EH (cell line): ENCODE measurements around the gene CAMK2D.
A peak's percentile ranks its signal among the peaks of the same experiment; 100 is the strongest.

ENCODE experiments used
- DNase-seq: peaks from one replicate; pipeline ENCODE4 v3.0.0-alpha.2; 2015; ENCODE audit warnings: low read depth

The CAMK2D gene

DNA sequence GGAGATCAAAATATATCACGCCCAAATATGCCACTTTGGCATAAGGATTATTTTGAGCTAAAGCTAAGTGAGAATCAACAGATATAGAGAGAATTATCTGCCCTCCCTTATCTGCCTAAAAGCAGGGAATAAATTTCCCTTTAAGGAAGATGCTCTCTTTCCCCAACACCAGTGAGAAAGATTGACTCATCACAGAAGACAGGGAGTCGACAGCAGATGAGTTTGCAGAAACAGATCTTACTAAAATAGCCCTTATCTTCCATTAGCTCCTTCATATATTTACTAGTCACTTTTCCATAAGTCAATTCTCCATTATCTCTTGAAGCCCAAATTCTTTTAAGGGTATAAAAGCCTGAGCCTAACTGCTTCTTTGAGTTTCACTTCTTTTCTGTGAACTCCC is 156.6 kb downstream of the CAMK2D start:
- DNase-seq, result peak; percentile 67

DNA sequence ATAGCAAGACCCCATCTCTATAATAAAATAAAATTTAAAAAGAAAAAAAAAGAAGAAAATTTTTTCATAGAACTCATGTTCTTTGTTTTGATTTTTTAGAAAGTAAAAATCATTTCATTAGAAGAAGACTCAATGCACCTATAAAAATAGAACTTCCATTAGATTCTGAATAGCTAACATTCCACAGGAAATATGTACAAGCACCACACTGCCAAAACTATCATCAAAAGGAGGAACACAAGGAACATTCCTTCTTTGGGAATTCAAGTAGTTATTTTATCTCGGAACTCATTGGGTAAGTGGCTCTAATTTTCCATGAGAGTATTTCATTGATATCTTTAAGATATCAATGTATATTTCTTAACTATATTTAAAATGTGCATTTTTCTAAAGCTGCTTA is 157.6 kb downstream of the CAMK2D start:
- DNase-seq, result peak; percentile 72

DNA sequence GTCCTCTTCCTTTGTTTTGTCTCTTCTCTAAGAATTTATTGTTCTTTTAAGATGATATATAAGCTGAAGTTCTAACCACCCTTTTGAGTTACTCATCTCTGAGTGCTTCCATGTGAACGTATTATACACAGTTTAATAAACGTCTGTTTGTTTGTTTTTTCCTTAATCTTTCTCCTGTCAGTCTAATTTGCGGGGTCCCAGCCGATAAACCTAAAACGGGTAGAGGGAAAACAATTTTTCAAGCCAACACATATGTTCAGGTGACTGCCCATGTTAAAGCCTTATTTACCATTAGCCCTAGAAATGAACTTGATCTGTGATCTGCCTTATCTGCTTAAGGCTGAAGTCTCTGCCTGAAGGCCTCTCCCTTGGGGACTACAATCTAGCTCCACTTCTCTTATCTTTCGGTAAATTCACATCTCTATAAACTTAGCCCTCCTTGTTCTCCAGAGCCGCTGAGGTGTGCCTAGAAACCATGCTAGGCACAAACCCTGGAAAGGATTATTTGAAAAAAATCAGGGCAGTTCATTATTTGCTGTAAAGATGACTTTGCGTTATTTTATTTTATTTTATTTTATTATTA is 158.8 kb downstream of the CAMK2D start:
- DNase-seq, result no peak

DNA sequence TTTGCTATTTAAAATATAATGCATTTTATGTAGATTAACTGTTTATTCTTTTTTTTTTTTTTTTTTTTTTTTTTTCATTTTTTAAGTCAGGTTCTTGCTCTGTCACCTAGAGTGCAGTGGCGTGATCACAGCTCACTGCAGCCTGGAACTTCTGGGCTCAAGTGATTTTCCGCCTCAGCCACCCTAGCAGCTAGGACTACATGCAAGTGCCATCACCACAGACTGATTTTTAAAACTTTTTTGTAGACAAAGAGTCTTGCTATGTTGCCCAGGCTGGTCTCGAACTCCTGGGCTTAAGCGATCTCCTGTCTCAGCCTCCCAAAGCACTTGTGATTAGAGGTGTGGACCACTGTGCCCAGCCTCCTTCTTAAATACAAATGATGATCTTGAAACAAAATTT is 159.9 kb downstream of the CAMK2D start:
- DNase-seq, result no peak

DNA sequence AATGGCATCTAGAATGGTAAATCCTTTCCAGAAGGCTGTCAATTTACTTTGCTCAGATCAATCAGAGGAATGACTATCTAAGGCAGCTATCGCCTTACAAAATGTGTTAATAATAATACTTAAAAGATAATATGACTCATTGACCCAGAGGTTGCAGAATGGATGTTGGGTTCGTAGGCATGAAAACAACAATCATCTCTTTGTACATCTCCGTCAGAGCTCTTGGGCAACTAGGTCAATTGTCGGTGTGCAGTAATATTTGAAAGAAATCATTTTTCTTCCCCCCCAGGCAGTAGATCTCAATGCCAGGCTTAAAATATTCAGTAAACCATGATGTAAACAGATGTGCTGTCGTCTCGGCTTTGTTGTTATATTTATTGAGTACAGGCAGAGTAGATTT is 165.1 kb downstream of the CAMK2D start:
- no peak for DNase-seq

DNA sequence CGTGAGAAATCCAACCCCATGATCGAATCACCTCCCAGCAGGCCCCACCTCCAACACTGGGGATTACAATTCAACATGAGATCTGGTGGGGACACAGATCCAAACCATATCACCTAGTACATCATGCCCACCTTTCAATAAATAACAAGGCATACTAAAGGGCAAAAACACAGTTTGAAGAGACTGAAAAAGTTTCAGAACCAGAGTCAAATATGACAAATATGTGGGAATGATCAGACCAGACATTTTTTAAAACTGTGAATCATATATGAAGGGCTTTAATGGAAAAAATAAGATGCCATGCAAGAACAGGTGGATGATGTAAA is 167.3 kb downstream of the CAMK2D start:
- no peak for DNase-seq

DNA sequence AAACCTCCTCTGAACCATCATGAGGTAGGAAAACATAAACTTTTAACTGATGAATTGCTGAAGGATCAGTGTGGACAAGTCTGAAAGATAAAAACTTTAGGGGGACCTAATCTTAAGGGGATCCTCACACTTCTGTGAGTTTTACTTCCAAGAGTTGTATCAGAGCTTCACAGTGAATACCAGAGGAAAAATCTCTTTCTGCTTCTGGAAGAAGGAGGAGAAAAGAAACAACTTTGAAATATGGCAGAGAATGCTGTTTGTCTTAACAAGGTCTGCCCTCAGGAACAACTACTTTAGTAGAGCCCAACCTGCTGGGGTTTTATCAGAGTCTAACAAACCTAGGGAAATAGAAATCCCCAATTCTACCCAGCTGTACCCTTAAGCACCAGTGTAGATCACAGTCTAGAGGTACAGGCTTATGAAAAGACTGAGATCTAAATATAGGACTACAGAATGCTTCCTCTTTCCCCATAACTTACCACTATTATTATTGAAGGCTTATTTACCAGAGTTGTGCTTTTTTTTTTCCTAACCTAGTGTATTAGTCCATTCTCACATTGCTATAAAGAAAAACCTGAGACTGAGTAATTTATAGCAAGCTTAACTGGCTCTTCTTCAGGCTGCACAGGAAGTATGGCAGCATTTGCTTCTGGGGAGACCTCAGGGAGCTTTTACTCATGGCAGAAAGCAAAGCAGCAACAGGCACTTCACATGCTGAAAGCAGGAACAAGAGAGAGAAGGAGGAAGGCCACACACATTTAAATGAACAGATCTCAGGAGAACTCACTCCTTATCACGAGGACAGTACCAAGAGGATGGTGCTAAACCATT is 167.9 kb downstream of the CAMK2D start:
- DNase-seq, result no peak

DNA sequence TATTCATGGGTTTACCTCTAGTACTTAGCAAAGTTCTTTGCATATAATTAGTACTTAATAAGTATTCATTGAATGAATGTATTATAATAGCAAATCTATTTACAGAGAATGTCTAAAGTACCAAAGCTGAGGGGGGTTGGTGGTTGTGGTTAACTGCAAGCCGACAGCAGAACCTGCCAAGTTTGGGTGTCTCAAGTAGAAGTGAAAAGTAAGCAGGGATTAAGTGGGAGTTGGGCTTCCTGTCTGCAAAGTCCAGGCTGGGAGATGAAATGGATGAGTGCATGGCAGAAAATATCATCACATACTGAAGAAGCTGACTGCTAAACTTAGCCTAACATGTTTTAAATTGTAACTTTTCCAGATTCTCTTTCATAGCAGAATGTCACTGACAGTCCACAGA is 169.6 kb downstream of the CAMK2D start:
- DNase-seq, result peak; percentile 36

DNA sequence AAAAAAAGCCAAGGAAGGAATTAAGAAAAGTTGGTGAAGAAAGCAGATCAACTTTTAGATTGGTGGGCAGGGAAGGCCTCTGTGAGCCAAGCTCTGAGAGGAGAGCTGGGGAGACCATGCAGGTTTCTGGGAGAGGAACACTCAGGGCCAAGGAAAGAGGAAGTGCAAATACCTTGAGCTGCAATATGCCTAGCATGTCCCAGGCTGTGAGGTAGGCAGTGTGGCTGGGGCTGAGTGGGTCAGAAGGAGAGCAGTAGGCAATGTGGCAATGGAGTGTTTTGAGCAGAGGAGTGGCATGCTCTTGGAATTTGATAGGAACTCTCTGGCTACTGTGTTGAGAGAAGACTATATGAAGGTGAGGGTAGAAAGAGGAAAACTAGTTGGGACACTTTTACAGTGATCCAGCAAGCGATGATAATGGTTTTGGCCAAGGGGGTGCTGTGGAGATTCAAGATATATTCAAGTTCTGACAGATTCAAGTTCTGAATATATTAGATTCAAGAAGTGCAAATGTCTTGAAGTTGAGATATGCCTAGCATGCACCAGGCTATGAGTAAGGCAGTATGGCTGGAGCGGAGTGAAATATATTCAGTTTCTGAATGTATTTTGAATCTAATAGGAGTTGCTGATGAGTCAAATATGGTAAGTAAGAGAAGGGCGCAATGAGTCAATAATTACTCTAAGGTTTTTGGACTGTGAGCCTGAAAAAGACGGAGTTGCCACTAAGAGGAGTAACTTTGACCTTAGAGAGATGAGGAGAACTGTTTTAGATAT is 172.5 kb downstream of the CAMK2D start:
- no peak for DNase-seq

DNA sequence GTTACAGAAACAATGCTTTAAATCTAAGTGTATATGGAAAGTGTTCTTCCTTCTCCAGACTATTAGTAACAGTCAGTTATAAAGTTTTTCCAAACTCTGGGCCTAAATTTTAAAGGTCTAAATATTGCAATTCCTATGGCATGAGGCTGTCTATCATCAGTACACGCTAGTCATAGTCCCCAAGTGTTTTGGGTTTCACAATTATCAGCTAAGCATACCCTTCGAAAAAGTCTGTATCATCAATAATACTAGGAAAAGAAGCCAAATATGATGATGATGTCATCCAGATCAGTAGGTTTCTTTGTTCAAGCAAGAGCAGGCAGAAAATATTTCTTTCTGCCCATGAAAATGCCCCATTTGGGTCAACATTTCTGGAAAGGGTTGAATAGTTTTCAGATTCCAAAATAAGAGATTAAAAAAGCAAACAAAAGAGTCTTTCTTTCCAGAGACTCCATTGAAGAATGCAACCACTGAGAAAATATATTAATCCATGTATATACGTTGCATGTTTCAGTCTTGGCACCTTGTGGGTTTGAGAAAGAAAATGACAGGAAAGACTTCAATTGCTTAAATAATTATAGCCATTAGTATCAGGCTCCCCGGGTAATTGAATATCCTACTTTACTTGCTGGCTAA is 173.8 kb downstream of the CAMK2D start:
- DNase-seq, result no peak

DNA sequence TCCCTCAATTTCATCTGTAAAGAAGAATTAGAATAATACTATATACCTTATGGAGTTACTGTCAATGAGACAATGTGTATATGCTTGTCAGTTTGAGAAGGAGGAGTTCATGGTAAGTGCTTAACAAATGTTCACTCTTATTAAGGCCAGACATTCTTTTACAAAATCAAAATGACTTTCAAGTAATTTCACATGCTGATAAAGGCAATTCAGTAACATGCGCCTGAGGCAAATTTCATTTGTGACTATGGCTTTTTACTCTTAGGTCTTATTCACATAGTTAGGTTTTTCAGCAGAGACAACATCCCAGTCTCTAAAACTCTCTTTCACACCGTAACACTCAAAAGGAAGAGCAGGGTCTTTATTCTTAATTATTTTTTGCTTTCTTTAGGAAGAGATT is 174.4 kb downstream of the CAMK2D start:
- no peak for DNase-seq

DNA sequence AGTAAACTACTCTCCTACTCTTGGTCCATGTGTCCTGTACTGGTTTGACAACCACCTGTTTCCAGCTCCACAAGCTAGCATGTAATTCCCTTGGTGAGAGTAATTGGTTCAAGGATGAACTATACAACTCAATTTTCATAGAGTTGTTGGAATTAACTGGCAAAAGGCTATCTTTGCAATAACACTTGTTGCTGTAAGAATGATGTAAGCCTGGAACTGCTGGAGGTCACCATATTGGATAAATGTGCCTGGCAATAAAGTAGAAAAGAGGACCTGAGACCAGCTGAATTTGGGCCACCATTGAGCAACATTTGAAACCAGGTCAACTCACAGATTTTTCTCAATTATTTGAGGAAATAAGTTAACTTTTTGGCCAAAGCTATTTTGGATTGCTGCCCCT is 175.5 kb downstream of the CAMK2D start:
- no peak for DNase-seq

DNA sequence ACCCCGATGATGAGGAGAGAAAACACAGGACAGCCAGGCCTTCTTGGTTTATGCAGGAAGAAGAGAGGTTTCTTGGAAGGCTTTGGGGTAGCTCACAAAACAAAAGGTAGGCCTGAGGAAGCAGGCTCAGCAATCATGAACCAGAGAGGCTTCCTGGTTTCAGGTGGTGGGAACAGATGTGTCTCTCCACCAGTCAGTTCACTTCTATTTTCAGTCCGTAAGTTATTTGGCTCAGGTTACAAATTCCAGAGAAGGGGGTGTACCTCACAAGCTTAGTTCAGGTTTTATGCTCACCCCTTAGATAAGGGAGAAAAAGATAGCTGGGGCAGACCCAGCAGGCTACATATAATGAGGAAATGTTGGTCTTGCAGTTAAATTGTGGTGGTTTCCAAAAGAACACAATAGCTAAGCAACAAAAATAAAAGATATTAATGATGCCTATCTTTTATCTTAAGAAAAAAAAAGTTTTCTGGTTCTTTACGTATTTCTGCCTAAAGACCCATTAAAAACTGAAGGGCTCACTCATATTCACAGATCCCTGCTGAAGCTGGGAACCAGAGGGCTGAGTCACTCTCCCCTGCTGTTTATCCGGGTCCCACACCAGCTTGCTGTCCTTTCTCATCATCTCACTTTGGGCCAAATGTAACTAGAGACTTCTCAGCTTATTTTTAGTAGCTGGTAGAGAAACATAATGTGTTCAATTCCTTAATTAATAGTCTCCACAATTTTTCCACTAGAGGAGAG is 177.0 kb downstream of the CAMK2D start:
- peak; percentile 92 for DNase-seq

DNA sequence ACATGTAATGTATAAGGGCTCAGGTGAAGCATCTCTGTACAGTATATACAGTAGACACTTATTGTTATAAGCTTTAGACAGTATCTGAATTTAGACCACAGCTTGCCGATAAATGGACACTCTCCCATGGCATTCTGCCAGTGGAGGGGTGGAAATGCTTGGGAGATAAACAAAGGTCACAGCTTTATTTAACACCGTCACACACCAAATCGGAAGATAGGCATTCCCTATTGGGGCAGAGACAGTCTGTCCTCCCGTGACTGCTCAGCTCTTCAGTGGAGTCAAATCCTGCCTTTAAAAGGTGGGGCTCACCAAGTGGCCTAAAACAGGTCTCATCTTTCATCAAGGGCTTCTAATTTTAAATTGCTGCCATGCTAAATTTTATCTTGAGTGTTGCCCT is 178.8 kb downstream of the CAMK2D start:
- no peak for DNase-seq

DNA sequence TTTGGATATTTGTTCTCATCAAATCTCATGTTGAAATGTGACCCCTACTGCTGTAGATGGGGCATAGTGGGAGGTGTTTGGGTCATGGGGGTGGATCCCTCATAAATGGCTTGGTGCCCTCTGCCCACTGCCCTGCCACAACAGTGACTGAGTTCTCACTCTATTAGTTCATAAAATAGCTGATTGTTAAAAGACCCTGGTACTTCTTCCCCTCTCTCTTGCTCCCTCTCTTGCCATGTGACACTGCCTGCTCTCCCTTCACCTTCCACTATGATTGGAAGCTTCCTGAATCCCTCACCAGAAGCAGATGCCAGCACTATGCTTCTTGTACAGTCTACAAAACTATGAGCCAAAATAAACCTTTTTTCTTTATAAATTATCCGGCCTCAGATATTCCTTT is 182.2 kb downstream of the CAMK2D start:
- no peak for DNase-seq

DNA sequence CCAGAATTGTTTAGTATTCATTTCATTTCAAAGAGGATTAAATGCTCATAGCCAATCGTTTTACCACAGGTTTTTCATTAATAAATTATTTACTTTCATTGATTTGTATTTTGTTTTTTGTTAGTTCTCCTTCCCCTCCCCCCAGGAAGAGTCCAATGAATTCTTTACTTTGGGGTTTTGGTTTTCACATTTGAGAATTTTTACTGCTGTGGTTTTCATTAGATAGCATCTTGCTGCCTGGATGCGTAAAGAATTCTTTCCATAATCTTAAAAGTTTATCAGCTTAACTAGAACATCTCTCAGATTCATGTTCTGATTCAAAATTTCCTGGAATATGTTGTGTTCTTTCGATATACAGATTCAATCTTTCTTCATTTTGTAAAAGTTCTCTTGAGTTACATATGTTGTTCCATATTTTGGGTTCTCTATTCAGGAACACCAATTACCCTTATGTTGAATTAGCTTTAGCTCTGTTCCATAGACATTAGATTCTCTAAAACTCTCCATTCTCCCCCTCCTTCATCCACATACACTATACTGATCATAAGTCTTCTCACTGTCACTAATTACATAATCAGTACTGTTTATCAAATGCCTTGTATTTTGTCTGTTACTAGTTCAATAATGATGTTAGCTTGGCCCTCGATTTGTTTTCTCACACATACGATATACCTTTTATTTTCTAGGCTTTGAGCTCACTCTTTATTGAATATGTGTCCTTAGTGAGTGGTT is 184.4 kb downstream of the CAMK2D start:
- peak; percentile 61 for DNase-seq

DNA sequence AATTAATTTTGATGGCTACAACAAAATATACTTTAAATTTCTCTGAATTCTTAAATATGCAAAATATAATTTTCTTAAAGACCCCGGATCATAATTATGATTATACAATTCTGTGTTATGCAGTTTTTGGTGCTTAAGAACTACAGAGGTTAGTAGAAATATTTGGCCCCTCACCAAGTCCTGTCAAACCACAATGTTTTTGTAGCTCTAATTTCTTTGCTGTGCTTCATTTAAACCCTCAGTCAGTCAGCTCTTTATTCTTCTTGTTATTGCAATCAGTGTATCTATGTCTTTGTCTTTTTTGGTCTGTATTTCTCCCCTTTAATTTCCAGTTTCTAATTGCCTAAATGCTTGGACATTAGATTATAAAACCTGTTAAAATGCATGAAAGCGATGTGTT is 186.1 kb downstream of the CAMK2D start:
- DNase-seq, result peak; percentile 74

DNA sequence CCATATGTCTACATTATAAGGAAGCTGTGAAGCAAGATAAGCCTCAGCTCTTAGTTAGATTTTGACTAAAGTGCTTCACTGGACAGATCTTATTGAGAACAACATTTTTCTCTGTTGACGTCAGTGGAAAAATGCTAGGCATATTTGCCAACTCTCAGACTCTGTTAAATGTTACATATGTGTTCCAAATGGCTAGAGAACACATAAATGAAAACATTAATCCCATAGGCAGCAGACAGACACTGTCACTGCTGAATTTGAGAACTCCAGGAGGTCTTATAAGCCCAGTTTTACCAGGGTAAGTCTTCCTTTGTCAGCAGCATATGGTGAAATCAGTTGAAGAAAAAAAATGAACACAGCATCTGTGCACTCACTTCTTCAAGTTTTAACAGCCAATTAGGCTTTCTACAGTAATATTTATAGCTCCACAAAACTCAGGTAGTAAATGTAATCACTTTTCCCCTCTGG is 186.9 kb downstream of the CAMK2D start:
- peak; percentile 81 for DNase-seq

DNA sequence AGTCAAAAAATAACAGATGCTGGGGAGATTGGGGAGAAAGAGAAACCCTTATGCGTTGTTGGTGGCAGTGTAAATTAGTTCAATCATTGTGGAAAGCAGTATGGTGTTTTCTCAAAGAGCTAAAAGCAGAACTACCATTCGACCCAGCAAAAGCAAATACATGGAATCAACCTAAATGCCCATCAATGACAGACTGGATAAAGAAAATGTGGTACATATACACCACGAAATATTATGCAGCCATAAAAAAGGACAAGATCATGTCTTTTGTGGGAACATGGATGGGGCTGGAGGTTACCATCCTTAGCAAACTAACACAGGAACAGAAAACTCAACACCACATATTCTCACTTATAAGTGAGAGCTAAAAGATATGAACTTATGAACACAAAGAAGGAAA is 188.9 kb downstream of the CAMK2D start:
- no peak for DNase-seq

DNA sequence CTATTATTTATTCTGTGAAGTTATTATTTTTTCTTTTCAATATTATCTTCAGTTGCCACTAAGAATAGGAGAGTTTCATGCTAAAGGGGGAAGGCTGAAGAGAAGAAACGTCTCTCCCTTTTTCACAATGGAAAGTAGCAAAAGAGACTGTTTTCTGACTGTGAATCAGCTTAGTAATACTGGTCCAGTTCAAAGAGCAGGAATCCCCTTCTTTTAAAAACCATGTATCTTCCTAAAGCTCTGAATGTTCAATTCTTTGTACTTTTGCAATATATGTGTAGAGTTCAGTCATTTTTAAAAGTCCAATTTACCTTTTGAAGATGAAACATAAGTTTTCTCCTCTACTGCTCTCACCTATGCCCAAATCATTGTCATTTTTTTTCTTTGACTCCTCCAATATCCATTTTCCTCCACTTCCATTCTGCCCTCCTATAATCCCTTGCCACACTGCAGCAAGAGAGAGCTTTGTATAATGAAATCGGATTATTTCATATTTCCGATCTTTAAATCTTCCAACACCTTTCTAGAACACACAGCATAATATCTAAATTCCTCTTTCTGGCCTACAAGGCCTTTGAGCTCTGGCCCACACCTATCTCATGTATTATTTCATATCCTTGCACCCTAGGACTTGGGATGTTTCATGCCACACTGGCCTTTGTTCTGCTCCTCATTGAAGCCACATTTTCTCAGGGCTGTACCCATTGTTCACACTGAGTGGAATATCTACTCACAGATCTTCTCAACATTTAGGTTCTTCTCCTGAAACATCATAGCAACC is 195.3 kb downstream of the CAMK2D start:
- DNase-seq, result no peak

DNA sequence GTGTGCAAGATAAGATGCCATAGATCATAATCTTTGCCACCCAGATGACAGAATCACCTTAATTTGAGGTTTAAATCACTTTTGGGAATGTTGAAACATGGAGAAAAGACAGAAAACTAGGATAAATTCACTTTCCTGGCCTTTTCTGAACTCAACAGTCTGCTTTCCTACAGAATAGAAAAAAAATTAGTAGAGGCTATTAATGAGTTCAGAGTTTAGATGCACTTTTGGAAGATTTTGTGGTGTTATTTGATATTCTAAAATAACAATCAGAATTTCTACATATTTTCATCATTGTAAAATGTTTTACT is 195.9 kb downstream of the CAMK2D start:
- no peak for DNase-seq
